Brain microvascular endothelial cell (primary cell): Measurements from ENCODE around the gene GSTT2.

ENCODE experiments used
- DNase-seq: peaks from one replicate; pipeline ENCODE4 v3.0.0-alpha.2; 2020
- H3K27ac ChIP-seq: fragments of 250-450 bp; sonication (Bioruptor Pico); 2 replicates; pipeline ENCODE4 v1.5.1; 2020; ENCODE audit warnings: mild to moderate bottlenecking, moderate library complexity
- H3K27me3 ChIP-seq: fragments of 250-450 bp; sonication (Bioruptor Pico); replicated peaks from 2 replicates; pipeline ENCODE4 v1.5.1; 2020; ENCODE audit warnings: mild to moderate bottlenecking
- H3K36me3 ChIP-seq: fragments of 250-450 bp; sonication (Bioruptor Pico); replicated peaks from 2 replicates; pipeline ENCODE4 v1.5.1; 2020; ENCODE audit warnings: mild to moderate bottlenecking
- H3K4me3 ChIP-seq: 2 replicates; pipeline ENCODE4 v1.5.1; 2011; ENCODE audit warnings: low read depth, mild to moderate bottlenecking, control low read depth, low read length, moderate library complexity
- CTCF ChIP-seq: IDR thresholded peaks from 2 replicates; pipeline ENCODE4 v1.5.1; 2011; ENCODE audit warnings: low read depth, mild to moderate bottlenecking, moderate library complexity, low read length, control low read depth, inconsistent platforms; ENCODE audit errors: missing control alignments
- in situ Hi-C: cut with HindIII; loops from 2 replicates; pipeline ENCODE4 v1.10.0; 2017; ENCODE audit warnings: low sequenced_read_pairs, low pct_ligation_motif_present

The GSTT2 gene

GRCh38 chr22:24006914-24007214 lies 26.9 kb downstream of the GSTT2 start:
- Histone ChIP-seq H3K27ac (no peak overlapping the region), H3K36me3 (no peaks in the 10 kb centered on the region), H3K27me3 (no peaks in the 10 kb centered on the region), H3K4me3 (no peak overlapping the region)
- no peak for TF ChIP-seq CTCF
- in situ Hi-C loops: loop anchor here (5.0 kb wide), 1 partner anchor 50 kb away; no protein-coding TSS in a partner anchor
- DNase-seq: no peak

GRCh38 chr22:24007253-24008021 lies 27.5 kb downstream of the GSTT2 start:
- no peak overlapping the region for H3K4me3 ChIP-seq
- no peak for TF ChIP-seq CTCF
- no peaks in the 10 kb centered on the region for H3K36me3 ChIP-seq
- DNase-seq: no peak
- no peaks in the 10 kb centered on the region for H3K27me3 ChIP-seq
- H3K27ac ChIP-seq: no peak overlapping the region
- in situ Hi-C loops: loop anchor here (5.0 kb wide), 1 partner anchor 50 kb away; no protein-coding TSS in a partner anchor

- H3K36me3 ChIP-seq: no peaks in the 10 kb centered on the region
- no peak for TF ChIP-seq CTCF
- H3K4me3 ChIP-seq: no peak overlapping the region
- in situ Hi-C loops: loop anchor here (5.0 kb wide), 1 partner anchor 49 kb away; no protein-coding TSS in a partner anchor
- no peak overlapping the region for H3K27ac ChIP-seq
- H3K27me3 ChIP-seq: no peaks in the 10 kb centered on the region
- DNase-seq: no peak
These were observed 28.0 kb downstream of the GSTT2 start for GRCh38 chr22:24008022-24008283.

GRCh38 chr22:24008381-24009226 lies 28.7 kb downstream of the GSTT2 start:
- H3K27ac ChIP-seq: no peak overlapping the region
- no peak overlapping the region for H3K4me3 ChIP-seq
- in situ Hi-C loops: loop anchor here (5.0 kb wide), 1 partner anchor 49 kb away; no protein-coding TSS in a partner anchor
- no peaks in the 10 kb centered on the region for H3K27me3 ChIP-seq
- H3K36me3 ChIP-seq: no peaks in the 10 kb centered on the region
- no peak for DNase-seq
- no peak for TF ChIP-seq CTCF

- no peaks in the 10 kb centered on the region for H3K36me3 ChIP-seq
- H3K4me3 ChIP-seq: no peak overlapping the region
- in situ Hi-C loops: loop anchor here (5.0 kb wide), 1 partner anchor 48 kb away; no protein-coding TSS in a partner anchor
- no peak overlapping the region for H3K27ac ChIP-seq
- DNase-seq: no peak
- TF ChIP-seq CTCF: no peak
- H3K27me3 ChIP-seq: no peaks in the 10 kb centered on the region
These were observed 29.5 kb downstream of the GSTT2 start for GRCh38 chr22:24009227-24010017.
